Activated naive CD8-positive, alpha-beta T cell treated with anti-CD3 and anti-CD28 coated beads, Interleukin-2, amount 50 U/mL, for 16 hours (primary cell): ENCODE data around the gene TP53AIP1.

Experiments used
- DNase-seq: peaks from one replicate; pipeline ENCODE4 v3.0.0-alpha.2; 2020; ENCODE audit warnings: low read depth, low spot score

TP53AIP1 gene

DNA sequence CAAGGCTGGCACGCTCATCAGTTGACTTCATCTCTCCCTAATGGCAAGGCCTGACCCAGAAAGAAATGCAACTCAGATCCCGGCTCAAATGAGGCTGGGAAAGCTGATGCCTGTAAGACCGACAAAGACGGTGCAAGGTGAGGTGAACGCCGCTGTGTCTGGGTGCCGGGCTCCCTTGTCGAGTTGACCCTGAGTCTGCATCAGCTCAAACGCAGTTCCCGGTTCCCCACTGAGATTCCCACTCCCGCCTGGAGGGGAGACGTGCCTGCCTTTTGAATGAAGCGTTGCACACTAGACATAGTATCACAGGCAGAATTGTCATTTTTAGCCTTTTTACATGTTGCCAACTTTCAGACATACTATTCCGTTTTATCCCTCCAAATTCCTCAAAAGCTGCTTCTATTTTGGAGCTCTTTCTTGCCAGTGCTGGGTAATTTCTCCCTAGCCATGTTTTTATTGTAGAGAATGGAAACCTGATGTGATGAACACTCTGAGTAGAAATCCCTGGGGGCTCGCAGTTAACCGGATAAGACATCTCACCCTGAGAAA, 831 bp upstream of the TP53AIP1 start:
- no peak for DNase-seq

DNA sequence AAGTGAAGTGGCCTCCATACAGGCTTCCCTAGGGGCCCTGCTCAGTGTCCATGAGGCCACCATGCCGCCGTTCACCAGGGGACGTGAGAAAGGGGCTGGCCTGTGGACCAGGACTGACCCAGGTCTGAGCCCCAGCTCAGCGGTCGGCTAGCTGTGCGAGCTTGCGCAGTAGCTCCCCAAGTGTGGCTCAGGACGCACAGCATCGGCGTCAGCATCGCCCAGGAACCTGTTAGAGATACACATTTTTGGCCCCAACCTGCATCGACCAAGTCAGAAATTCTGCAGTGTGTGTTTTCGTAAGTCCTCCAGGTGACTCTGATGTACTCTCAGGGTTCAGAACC, 429 bp downstream of the TP53AIP1 start:
- DNase-seq = no peak

DNA sequence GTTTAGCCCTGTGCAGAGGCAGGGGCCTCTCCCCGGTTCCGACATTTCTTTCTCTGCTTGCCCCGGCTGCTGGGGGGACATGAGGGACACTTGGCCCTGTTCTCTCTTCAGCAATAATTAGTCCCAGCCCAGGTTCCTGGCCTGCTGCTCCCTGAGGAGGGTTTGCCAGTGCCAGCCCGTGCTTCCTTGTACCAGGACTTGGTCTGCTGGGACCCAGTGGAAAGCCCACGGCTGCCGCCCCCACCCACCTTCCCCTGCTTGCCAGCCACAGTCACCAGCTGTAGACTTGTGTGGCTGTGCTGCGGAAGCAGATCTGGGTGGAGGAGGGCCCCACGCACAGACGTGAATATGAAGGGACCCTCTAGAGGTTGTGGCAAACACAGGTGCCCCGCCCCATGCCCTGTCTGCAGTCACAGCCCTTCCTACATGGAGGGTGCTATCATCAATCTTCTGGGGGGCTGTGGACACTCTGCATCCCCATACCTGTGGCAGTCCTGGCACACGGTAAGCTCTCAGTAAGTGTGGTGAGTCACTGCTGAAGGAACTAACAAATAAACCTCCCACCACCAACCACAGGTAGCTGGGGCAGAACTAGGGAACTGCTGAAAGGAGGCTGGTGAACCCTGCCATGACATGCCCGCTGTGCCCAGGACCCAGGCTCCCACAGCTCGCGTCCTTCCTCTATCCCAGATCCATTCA, 949 bp downstream of the TP53AIP1 start:
- no peak for DNase-seq

DNA sequence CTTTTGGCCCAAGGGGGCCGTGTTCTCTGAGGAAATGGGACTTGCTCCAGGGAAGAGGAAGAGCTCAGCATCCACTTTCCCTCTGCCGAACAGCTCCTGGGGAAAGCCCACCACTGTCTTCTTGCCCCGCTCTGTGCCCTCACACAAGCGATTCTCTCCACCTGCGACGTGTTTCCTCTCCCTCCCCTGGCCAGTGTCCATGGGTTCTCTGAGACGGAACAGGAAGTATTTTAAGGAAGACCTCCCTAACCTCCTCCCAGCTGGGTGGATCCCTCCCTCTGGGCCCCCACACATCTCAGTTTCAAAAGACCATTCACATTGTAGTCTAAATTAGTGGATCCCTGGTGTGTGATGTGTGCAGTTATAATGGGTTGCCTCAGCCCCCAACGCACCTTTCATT, 1.6 kb downstream of the TP53AIP1 start:
- no peak for DNase-seq

DNA sequence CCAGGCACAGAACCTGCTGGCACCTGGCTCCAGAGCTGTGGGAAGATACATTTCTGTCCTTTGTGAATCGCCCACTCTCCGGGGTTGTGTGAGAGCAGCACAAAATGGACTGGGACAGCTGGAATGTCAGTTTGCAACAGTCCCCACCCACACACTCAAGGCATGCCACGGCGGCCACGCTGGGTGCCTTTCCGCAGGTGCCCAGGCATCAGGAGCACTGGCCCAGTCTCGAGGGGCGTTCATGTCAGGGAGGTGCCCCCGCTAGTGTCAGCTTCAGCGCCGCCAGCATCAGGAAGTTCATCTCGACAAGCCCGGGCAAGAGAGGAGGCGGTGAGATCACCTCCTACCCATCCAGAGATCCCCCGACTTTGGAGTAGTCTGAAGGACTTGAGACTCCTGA, 2.1 kb downstream of the TP53AIP1 start:
- no peak for DNase-seq

DNA sequence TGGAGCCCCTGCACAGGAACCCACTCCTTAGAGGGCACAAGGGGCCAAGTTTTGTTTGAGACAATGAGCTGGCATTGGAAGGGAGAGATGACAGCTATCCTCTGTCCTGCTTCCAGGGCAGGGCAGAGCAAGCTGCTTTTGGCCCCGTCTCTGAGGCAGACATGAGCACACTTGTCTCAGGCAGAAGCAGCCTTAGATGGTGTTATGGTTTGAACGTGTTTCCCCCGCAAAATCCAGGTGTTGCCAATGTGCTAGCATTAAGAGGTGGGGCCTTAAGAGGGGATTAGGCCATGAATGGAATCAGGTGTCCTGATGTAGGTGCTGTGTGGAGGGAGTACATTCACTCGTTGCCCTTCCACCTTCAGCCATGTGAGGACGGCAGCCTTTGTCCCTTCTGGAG, 2.5 kb downstream of the TP53AIP1 start:
- no peak for DNase-seq

DNA sequence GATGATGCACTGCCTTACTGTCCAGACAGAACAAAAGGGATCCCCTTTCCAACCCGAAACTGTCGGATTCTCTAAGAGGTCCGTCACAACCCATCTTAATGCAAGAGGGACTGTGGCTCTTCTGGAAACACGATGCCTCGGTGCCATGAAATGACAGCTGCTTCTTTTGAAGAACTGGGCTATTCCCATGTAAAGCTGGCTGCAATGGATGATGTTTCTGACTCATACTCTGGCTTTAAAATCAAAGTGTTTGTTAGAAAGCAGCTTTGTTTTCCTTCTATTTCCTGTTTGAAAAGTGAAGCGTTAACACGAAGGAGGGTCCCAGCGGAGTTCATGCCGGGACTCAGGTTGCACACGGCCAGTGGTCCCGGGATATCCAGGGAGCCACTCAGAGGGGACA, 3.1 kb downstream of the TP53AIP1 start:
- DNase-seq = no peak

DNA sequence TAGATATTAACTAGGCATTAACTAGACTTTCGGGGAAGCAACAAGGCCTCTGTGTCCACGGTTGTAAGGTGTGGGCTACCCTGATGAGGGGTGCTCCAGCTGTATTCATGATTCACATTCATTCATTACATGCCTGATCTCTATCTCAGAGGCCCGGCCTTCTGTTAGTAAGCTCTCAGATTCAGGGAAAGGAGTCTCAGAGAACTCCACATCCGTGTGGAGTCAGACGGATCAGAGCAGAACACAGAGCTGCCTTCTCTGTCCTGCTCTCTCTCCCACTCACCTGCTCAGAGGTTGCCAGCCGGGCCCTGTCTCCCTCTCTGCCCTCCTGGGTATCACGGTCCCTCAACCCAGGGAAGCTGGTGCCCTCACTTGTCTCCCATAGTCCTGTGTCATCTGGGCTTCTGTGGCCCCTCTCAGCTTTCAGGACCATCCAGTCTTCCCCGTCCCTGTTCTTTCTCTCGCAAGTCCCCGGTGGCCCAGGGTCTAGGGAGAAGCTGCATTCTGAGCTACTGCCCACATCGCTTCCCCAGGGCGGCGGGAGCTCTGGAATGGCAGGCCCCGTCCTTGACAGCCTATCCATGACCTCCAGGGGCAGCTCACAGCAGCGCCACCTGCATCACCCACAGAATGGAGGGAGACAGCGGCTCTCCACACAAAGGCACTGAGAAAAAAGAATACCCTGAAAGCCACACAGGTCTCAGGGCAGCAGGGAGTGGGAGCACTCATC, 4.3 kb downstream of the TP53AIP1 start:
- DNase-seq = no peak

DNA sequence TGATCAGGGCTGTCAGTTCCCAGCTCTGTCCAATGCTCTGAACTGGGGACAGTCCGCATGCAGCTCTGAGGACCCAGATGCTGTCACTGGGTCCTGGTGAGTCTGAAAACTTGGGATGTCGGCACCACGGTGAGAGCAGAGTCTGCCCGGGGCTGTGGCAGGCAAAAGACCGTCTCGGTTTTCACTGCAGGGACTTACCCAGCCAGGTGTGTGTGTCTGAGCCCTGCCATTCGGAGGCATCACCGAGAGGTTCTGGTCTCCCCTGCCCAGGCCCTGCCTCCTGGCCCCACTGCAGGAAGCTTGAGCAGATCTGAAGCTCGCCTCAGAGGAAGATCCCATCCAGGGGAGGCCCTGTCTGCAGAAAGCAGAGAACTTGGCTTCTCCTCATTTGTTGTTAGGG, 5.2 kb downstream of the TP53AIP1 start:
- no peak for DNase-seq

DNA sequence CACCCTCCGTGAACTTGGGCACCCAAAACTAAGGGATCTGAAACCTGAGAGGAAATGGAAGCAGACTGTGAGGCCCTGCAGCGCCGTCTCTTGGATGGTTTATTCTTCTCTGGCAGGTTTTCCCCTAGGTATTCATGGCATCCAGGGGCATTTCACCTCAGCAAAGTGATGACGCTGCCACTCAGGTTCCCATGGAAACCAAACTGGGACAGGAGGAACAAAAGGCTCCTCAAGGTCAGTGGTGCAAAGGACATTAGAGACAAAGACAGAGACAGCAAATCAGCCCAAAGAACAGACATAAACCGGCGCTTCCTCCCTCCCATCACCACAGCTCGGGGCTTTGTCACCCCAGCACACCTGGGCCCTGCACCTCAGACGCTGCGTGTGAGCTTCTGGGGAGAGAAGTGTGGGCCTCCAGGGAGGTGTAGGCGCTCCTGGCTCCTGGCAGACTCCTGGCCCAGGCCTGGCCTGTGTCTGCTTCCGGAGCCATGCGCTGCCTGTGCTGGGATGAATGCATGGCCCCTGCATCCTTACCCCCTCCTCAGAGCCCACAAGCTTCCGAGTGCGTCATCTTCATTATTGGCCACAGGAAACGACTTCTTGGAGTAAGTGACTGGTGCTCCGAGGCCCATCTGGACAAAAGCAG, 5.9 kb downstream of the TP53AIP1 start:
- no peak for DNase-seq

DNA sequence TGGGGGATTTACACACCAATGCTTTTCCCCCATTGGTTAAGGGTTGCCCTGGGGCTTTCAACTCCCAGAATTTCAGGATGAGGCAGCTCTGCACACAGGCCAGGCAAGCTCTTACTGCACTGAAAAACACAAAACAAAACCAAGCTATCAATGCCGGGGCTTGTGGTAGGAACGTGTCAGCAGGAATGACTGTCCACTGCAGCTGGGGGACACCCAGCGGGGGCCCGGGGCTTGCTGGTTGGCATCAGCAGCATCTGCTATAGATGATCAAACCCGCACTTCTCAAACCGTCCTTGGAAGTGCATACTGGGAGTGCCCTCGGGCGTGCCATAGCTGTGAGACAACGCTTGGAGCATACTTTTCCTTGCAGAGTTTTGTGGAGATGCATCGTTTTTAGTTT, 7.7 kb downstream of the TP53AIP1 start:
- DNase-seq = no peak

DNA sequence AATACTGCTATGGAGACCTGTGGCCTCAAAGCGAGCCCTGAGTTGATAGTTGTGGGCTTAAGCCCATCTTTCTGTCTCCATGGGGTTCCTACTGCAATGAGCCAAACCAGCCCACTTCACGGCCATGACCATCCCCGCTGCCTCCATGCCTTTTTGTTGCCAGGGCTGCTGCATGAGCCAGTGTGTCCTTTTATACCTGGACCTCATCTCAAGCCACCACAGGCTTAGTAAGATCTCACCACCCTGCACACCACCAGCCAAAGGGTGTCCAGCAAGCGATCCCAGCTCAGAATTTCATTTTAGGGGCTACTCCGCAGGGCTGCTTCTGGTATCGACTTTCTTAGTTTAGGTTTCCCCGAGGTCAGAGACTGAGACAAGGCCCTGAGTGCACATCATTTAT, 8.3 kb downstream of the TP53AIP1 start:
- DNase-seq = no peak

DNA sequence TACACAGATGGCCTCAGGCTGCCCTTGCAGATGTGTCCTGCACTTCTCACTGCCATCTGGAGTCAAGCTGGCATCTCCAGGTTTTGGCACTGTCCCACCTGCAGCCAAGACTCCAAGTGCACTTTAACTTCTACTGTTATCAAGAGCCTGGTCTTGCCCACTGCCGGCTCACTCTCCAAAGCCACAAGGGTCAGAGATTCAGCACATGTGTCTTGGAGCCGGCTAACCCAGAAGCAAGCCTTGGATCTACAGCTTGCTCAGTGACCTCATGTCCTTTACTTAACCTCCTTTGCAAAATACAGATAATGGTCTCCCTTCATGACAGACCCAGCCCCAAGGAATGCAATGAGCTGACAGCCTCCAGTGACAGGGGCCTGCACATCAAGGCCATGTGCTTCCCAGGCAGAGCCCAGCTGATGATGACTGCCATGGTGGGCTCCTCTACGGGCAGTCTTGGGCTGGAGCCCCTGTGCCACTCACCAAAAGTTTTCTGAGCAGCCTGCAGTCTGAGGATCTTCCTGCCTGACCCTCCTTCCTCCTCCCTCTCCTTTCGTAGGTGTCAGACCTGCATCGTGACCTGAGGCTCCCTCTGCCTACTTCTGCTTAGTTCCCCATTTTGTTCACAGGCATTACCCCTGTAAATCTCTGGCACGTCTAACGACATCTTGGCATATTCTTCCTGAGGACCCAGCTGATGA, 9.0 kb downstream of the TP53AIP1 start:
- DNase-seq = no peak

DNA sequence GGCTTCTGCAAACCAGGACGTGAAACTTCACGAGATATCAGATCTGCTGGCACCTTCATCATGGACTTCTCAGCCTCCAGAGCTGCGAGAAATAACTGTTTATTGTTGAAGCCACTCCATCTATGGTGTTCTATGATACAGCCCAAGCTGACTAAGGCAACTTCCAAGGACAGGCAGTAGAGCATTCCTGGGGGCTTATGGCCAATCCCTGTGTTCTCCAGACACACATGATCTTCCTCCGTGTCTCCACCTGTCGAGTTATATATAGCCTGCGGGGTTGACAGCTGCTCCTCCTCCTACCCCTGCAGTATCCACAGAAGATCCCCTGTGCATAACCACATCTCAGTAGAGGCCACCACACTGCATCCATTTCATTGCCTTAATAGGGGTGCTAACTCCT, 11.0 kb downstream of the TP53AIP1 start:
- DNase-seq = no peak

DNA sequence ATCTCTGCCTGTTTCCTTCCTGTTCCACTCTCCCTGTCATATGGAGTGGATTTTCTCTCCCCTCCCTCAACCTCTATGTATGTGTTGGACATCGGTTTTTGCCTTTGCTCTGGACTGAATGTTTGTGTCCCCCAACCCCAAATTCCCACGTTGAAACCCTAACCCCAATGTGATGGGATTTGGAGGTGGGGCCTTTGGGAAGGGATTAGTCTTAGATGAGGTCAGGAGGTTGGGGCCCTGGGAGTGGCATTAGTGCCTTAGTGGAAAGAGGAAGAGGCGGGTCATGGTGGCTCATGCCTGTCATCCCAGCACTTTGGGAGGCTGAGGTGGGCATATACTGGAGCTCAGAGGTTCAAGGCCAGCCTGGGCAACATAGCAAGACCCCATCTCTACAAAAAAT, 11.6 kb downstream of the TP53AIP1 start:
- DNase-seq = no peak

DNA sequence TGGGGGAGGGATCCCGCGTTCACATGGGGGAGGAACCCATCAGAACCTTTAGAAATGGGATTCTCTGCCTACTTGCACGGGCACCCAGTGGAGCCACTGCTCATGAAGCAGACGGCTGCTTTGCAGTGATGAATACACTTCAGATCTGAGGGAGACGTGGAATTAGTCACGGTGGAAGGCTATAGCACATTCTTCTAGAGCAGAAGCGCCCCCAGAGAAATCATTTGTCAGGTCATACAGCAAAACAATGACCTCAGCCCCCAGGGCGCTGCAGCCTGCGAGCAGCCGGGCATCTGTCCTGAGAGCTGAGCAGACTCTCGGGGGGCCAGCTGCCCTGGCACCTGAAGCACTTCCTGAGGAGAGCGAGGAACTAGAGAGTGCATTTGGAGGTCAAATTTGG, 12.7 kb downstream of the TP53AIP1 start:
- no peak for DNase-seq

DNA sequence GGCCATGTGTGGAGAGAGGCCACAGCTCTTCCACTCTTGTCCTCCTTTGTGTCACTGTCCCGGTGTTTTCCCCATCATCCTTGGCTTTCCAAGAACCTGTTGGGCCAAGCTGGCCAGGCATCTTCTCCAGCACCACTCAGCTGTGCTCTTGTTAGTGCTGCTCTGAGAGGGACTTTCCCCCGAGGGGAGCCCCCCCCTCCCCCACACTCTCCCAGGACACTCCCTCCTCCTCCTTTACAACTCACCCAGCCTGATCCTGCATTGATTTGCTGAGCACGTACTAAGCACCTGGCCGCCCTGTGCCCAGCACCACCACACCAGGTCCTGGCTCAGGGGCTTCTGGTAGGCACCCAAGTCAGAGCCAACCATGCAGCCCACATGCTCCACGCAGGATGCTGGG, 13.2 kb downstream of the TP53AIP1 start:
- DNase-seq = no peak

DNA sequence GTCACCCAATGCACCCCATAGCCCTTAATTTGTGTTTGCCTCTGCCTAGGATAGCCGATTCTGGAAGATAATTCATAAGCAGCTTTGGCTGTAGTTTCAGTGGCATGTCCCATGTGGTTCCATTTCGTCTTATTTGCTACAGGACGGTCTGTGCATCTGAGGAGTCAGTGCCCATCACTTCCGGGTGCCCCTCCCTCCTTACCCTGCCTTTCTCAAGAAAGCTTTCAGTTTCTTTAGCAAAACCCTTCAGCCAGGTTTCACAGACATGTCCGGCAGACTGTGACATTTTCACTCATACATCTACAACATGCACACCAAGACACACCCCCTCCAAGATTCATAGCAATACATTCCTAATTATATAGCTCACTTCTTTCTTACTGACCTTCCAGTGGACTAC, 14.3 kb downstream of the TP53AIP1 start:
- DNase-seq = no peak

DNA sequence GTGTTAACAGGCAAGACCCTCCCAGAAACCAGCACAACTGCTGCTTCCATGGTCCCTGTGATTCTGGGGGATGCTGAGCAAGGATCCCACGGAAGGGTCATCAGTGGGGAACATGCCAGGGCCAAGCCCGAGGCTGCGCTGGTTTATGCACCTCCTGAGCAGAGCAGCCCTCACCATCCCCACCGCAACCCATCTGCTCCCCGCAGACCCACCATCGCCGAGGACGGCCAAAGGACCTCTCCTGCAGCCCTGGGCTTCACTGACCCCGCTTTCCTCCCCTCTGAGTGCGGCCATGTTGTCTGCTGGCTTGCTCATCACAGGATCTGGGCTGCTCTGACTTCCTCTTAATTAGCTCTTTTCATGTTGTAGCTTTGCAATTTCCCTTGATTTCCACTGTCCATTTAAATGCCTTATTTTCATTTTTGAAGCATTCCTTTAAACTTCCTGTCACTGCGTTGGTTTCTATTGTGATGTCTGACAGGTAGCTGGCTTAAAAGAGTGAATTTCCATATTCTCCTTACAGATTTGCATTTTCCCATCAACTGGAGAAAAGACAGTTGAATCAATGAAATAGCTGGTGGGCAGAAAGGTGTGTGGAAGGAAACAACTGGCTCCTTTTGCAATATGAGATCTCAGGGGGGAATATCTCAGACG, 14.9 kb downstream of the TP53AIP1 start:
- DNase-seq = no peak

DNA sequence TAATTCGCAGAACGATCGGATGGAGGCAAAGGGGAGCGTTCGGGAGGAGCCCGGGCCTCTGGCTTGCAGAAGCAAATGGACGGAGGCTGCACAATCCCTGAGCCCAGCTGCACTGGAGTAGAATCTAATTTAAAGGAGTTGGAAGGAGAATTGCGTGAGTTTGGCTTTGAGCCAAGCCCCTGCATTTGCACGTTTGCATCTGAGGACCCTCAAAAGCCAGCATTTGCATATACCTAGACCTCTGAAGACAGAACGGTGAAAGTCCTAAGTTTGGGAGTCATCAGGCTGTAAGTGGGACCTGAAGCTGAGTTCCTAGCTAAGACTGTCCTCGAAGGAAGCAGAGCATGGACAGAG, 15.6 kb downstream of the TP53AIP1 start:
- DNase-seq = no peak

DNA sequence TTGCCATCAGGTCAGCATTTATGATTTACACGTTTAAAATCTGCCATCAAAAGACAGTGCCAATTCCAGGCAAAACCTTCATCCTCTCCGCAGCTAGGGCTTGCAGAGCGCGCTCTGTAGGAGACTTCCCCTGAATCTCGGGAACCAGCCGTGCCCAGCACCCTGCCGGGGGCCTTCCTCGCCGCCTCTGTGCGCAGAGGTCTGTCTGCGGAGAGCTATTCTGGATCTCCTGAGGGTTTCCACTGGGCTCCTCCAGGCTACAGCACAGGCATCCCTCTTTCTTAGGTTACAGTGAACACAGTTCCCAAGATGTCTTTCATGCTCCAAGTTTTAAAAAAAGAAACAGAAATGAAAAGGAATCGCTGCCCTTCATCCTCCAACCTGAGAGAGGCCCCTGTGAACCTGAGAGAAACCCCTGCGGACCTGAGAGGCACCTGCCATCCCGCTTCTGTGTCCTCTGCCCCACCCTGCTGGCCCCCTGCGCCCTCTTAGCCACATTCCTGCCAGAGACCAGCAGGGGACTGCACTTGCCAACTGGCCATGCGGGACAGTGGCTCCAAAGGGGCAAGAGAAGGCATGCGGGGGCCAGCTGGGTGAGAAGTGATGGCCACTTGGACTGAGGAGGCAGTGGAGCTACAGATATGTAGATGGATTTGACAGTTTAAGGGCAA, 16.1 kb downstream of the TP53AIP1 start:
- DNase-seq = no peak
